Activated naive CD4-positive, alpha-beta T cell treated with anti-CD3 and anti-CD28 coated beads, Interleukin-2, amount 50 U/mL, for 72 hours (primary cell): Measurements from ENCODE around the gene ACP3. TPM values are rescaled to one million over a fixed set of nuclear protein-coding genes. Genes with fewer than 3 reads are reported as not detected.
A peak's percentile ranks its signal among the peaks of the same experiment; 100 is the strongest.
"Not testable (repeated sequence)": the region's sequence is repeated elsewhere in the genome, so short reads cannot be mapped to it uniquely, and the experiment has no call there.

Experiments
- ATAC-seq, 2 donors: fragments of 150-1000 bp; cut with Tn5 transposase; 2 replicates each; pipeline ENCODE4 v1.10.0; 2021; ENCODE audit warnings: mild to moderate bottlenecking in 2 of 2, moderate library complexity in 2 of 2
- DNase-seq, 2 donors: peaks; one replicate each; pipeline ENCODE4 v3.0.0; 2021 to 2022; ENCODE audit warnings: low spot score in 2 of 2
- H3K27ac Mint-ChIP-seq, 2 donors: one replicate each; pipeline ENCODE4 v1.8.0; 2022; ENCODE audit warnings: mild to moderate bottlenecking in 2 of 2, mixed read lengths in 2 of 2
- H3K36me3 Mint-ChIP-seq, 2 donors: one replicate each; pipeline ENCODE4 v1.8.0; 2022; ENCODE audit warnings: mixed read lengths in 2 of 2
- H3K9me3 Mint-ChIP-seq, 2 donors: one replicate each; pipeline ENCODE4 v1.8.0; 2022; ENCODE audit warnings: mixed read lengths in 2 of 2
- total RNA-seq, 2 donors: library from RNA; stranded (reverse); gene quantifications; one replicate each; pipeline ENCODE4 v1.2.3, GENCODE V29; 2022

The ACP3 gene
- total RNA-seq, 2 donors from 2014 or later = not detected

- Mint-ChIP-seq H3K9me3 (peaks cover 0 to 17% of the 10 kb centered on the region in 2 donors), H3K36me3 (peaks cover 6 to 18% of the 10 kb centered on the region in 2 donors), H3K27ac (peak overlapping the region in 1 of 2 donors; percentile 25)
- not testable (repeated sequence) for DNase-seq, ATAC-seq
These were observed 13.6 kb upstream of the ACP3 start for GRCh38 chr3:132303336-132304201.

DNA sequence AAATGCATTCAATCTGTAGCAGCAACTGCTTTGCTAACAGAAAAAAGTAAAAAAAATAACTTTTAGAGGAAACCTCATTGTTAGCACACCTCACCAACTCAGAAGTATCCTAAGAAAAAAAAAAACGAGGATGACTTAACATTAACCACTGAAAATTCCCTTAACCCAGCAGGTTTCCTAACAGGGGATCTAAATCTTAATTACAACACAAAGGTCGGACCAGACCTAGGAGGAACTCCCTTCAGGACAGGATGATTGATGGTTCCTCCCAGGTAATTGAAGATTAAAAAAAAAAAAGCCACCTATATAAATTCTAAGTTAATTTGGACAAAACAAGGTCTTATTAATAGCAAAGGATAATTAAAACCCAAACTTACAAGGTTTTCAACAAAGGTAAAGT lies 12.9 kb upstream of the ACP3 start:
- not testable (repeated sequence) for DNase-seq, ATAC-seq, H3K27ac Mint-ChIP-seq
- Mint-ChIP-seq H3K9me3 (peaks cover 0 to 17% of the 10 kb centered on the region in 2 donors), H3K36me3 (peaks cover 6 to 18% of the 10 kb centered on the region in 2 donors)

DNA sequence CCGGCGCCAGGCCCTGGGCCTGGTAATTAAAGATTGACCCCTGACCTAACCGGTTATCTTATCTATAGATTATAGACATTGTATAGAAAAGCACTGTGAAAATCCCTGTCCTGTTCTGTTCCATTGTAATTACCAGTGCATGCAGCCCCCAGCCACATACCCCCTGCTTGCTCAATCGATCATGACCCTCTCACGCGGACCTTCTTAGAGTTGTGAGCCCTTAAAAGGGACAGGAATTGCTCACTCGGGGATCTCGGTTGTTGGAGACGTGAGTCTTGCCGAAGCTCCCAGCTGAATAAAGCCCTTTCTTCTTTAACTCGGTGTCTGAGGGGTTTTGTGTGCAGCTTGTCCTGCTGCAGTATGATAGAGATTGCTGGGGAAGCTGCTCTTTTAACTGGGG lies 7.2 kb upstream of the ACP3 start:
- H3K27ac Mint-ChIP-seq, H3K9me3 Mint-ChIP-seq, H3K36me3 Mint-ChIP-seq, DNase-seq, ATAC-seq: not testable (repeated sequence)

- ATAC-seq (no peak), DNase-seq (no peak)
- no peaks in the 10 kb centered on the region for H3K9me3 Mint-ChIP-seq
- no peak overlapping the region for H3K27ac Mint-ChIP-seq
- H3K36me3 Mint-ChIP-seq = no peaks in the 10 kb centered on the region
These were observed 5.9 kb upstream of the ACP3 start for GRCh38 chr3:132311316-132311715.

DNA sequence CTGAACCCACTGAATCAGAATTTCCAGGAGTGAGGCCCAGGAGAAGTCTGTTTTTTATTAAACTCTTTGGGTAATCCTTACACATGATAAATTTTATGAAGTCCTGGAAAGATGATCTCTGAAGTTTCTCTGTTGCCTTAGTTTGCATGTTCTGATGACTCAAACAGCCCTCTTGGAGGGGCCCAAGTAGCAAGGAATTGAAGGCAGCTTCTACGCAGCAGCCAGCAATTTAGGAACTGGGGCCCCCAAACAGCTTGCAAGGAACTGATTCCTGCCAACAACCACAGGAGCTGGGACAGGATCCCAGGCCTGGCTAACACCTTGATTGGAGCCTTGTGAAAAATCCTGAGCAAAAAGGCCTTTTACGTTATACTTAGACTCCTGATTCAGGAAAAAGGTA lies 5.4 kb upstream of the ACP3 start:
- H3K36me3 Mint-ChIP-seq = no peaks in the 10 kb centered on the region
- no peak overlapping the region for H3K27ac Mint-ChIP-seq
- DNase-seq (no peak), ATAC-seq (no peak)
- H3K9me3 Mint-ChIP-seq = no peaks in the 10 kb centered on the region

- Mint-ChIP-seq H3K9me3 (no peaks in the 10 kb centered on the region), H3K27ac (no peak overlapping the region), H3K36me3 (no peaks in the 10 kb centered on the region)
- DNase-seq (no peak), ATAC-seq (no peak)
These were observed 1.4 kb upstream of the ACP3 start for GRCh38 chr3:132315851-132316250.

DNA sequence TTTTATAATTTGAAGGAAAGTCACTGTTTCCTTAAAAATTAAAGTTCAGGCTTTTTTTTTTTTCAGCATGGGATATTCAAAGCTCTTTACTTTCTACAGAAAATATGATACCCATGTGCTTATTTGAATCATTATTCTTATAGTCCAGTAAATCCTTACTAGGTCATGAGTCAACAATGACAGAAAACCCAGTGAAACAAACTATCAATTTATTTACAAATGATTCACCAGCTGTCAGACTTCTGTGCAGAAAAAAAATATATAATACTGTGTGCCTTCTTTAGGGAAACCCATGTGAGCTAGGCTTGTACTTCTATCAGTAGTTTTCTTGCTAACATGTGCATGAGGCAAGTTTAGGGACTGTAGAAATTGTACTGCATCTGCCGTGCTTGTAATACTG lies 1.2 kb downstream of the ACP3 start:
- Mint-ChIP-seq H3K36me3 (no peaks in the 10 kb centered on the region), H3K9me3 (no peaks in the 10 kb centered on the region), H3K27ac (no peak overlapping the region)
- DNase-seq (no peak), ATAC-seq (no peak)

DNA sequence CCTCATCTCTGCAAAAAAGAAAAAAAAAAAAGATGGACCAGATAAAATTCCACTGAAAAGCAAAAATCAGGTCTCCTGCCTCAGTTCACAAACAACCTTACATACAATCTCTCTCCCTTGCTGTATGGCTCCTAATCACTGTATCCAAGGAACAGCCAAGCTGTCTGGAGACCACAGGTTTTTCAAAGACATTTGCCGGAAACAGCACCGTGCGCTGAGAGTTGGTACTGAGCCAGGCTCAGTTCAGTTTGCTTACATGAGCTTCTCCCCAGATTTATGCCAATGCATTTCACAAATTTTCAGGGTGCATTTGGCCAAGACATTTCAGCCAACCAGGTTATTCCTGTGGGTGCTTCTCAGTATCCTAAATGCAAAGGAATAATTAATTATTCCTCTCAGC lies 4.1 kb downstream of the ACP3 start:
- Mint-ChIP-seq H3K27ac (no peak overlapping the region), H3K9me3 (no peaks in the 10 kb centered on the region), H3K36me3 (no peaks in the 10 kb centered on the region)
- no peak for ATAC-seq
- no peak for DNase-seq

GRCh38 chr3:132325103-132325606 lies 7.9 kb downstream of the ACP3 start:
- ATAC-seq = no peak
- Mint-ChIP-seq H3K9me3 (no peaks in the 10 kb centered on the region), H3K27ac (no peak overlapping the region), H3K36me3 (no peaks in the 10 kb centered on the region)
- DNase-seq = no peak

DNA sequence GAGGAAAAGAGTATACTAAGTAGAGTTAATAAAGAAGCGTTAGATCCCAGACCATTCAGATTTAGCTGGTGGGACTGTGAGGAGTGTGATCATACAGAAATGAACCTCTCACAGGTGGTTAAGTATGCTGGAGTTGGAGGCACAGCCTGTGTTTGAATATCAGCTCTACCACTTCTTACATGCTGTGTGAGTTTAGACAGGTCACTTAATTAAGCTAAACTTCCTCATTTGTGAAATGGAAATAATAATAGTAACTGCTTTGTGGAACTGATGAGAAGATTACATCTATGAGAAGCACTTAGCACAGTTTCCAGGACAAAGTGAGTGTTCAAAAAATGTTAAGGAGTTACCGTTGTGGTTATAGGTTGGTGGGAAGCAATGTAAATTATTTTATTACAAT lies 8.4 kb downstream of the ACP3 start:
- H3K9me3 Mint-ChIP-seq = no peaks in the 10 kb centered on the region
- H3K36me3 Mint-ChIP-seq = no peaks in the 10 kb centered on the region
- no peak for DNase-seq
- H3K27ac Mint-ChIP-seq = no peak overlapping the region
- no peak for ATAC-seq

DNA sequence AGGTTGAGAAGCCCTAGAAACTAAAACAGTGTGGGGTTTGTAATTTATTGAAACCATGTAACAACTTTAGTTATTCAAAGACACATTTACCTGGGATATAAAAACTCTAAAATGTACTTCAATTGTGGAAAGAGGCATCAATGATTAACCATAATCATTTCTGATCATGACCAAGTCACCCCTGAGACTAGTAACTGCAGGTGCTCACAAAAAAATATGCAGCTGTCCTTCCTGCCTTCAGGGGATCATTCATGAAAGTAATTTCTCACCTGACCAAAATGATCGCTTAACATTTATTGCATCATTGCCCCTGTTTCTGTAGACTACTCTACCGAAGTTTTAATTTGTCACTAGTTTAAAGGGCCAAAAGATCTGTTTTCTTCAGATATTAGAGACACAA lies 9.0 kb downstream of the ACP3 start:
- no peak for DNase-seq
- no peaks in the 10 kb centered on the region for H3K9me3 Mint-ChIP-seq
- no peak for ATAC-seq
- H3K27ac Mint-ChIP-seq = no peak overlapping the region
- no peaks in the 10 kb centered on the region for H3K36me3 Mint-ChIP-seq

DNA sequence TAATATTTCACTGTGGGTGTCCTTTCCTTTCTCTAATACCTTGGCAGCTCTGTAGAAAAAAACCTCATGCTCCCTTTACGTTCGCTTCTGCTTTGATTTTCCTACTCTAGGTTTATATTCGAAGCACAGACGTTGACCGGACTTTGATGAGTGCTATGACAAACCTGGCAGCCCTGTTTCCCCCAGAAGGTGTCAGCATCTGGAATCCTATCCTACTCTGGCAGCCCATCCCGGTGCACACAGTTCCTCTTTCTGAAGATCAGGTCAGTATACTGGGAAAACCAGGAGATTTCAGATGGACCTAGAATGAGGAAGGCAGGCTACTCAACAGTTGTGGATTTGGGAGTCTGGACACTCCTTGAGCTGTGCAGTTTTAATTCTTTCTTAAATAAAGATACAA lies 14.9 kb downstream of the ACP3 start:
- no peak for ATAC-seq
- no peaks in the 10 kb centered on the region for H3K9me3 Mint-ChIP-seq

GRCh38 chr3:132332508-132332907 lies 15.3 kb downstream of the ACP3 start:
- H3K9me3 Mint-ChIP-seq = no peaks in the 10 kb centered on the region
- no peak overlapping the region for H3K27ac Mint-ChIP-seq
- ATAC-seq = no peak
- H3K36me3 Mint-ChIP-seq = no peaks in the 10 kb centered on the region
- DNase-seq = no peak

More for the DNA sequence above, 14.9 kb downstream of the ACP3 start:
- no peaks in the 10 kb centered on the region for H3K36me3 Mint-ChIP-seq
- no peak for DNase-seq
- H3K27ac Mint-ChIP-seq = no peak overlapping the region

- no peaks in the 10 kb centered on the region for H3K9me3 Mint-ChIP-seq
- DNase-seq = no peak
- H3K27ac Mint-ChIP-seq = no peak overlapping the region
- no peak for ATAC-seq
- no peaks in the 10 kb centered on the region for H3K36me3 Mint-ChIP-seq
These were observed 24.5 kb downstream of the ACP3 start for GRCh38 chr3:132341746-132342145.

- Mint-ChIP-seq H3K27ac (no peak overlapping the region), H3K9me3 (no peaks in the 10 kb centered on the region), H3K36me3 (no peaks in the 10 kb centered on the region)
- DNase-seq = no peak
- no peak for ATAC-seq
These were observed 25.0 kb downstream of the ACP3 start for GRCh38 chr3:132342183-132342582.

- no peak for ATAC-seq
- H3K27ac Mint-ChIP-seq = no peak overlapping the region
- H3K9me3 Mint-ChIP-seq = no peaks in the 10 kb centered on the region
- no peak for DNase-seq
- H3K36me3 Mint-ChIP-seq = no peaks in the 10 kb centered on the region
These were observed 25.4 kb downstream of the ACP3 start for GRCh38 chr3:132342610-132343009.

GRCh38 chr3:132343018-132343612 lies 25.9 kb downstream of the ACP3 start:
- no peaks in the 10 kb centered on the region for H3K36me3 Mint-ChIP-seq
- peak in 1 of 2 donors; percentile 12 for DNase-seq
- peak in 1 of 2 donors; percentile 61 for ATAC-seq
- no peak overlapping the region for H3K27ac Mint-ChIP-seq
- no peaks in the 10 kb centered on the region for H3K9me3 Mint-ChIP-seq
